ENCODE results near the gene RPTOR. TPM values are rescaled to one million over a fixed set of nuclear protein-coding genes. Genes with fewer than 3 reads are reported as not detected.

RPTOR gene
- total RNA-seq, 1 experiment from 2014 or later, result 25.1 TPM

- Histone ChIP-seq H4K91ac (ENCODE audit: insufficient read length, low read depth, low read length) (no peak overlapping the region), H2BK5ac (ENCODE audit: insufficient read length, low read length) (no peak overlapping the region), H2BK12ac (ENCODE audit: insufficient read length, low read depth, low read length) (no peak overlapping the region), H3K79me1 (ENCODE audit: insufficient read depth, low read depth, low read length, poor library complexity, severe bottlenecking) (peaks cover 3% of the 10 kb centered on the region), H2BK20ac (ENCODE audit: low read depth, low read length, poor library complexity, severe bottlenecking) (no peak overlapping the region), H4K5ac (ENCODE audit: insufficient read length, low read depth, low read length) (no peak overlapping the region), H3K79me2 (ENCODE audit: insufficient read depth, low read length) (peaks cover 5% of the 10 kb centered on the region; the same call in 1 of the 2 replicates), H3K9me3 (ENCODE audit: control insufficient read depth, low read depth, low read length) (no peaks in the 10 kb centered on the region), H3K4me2 (ENCODE audit: insufficient read depth, insufficient read length, low read length) (no peak overlapping the region), H3K27me3 (ENCODE audit: insufficient read depth, low read length) (no peaks in the 10 kb centered on the region), H2BK15ac (ENCODE audit: low read depth, low read length) (no peak overlapping the region), H2AK5ac (ENCODE audit: insufficient read length, low read length) (no peak overlapping the region), H3K23ac (ENCODE audit: insufficient read length, low read depth, low read length) (no peak overlapping the region), H2AFZ (ENCODE audit: low read length) (no peak overlapping the region), H3K4me1 (ENCODE audit: insufficient read depth, low read length) (no peaks in the 10 kb centered on the region), H3K14ac (ENCODE audit: insufficient read depth, low read length) (no peak overlapping the region), H2BK120ac (ENCODE audit: low read depth, low read length, poor library complexity, severe bottlenecking) (no peak overlapping the region), H4K20me1 (ENCODE audit: control insufficient read depth, insufficient read depth, insufficient read length) (no peaks in the 10 kb centered on the region), H4K8ac (replicated peaks; ENCODE audit: insufficient read length, low read depth, low read length) (no peak overlapping the region), H3K56ac (ENCODE audit: insufficient read length, low read depth, low read length) (no peak overlapping the region), H3K23me2 (ENCODE audit: insufficient read length, low read depth, low read length, poor library complexity, severe bottlenecking) (no peaks in the 10 kb centered on the region), H3K27ac (ENCODE audit: insufficient read length, low read depth, low read length) (no peak overlapping the region), H3T11ph (ENCODE audit: low read length) (no peak overlapping the region), H3K9ac (ENCODE audit: extremely low read depth, insufficient read length, low read length) (no peak overlapping the region), H3K4ac (ENCODE audit: low read depth, low read length) (no peak overlapping the region), H3K18ac (ENCODE audit: insufficient read length, low read depth, low read length) (no peak overlapping the region)
- H3K27ac Mint-ChIP-seq, result no peak overlapping the region; a peak in 1 of 7 replicates
- TF ChIP-seq CTCF (conservative IDR thresholded peaks at IDR 0.05), result no peak
- no peaks in the 10 kb centered on the region for H3K36me3 Mint-ChIP-seq (ENCODE audit: insufficient read depth in 1 of 3, low read depth in 3 of 3)
- no CpG with 5 or more reads among the region's 4 CpGs for WGBS (ENCODE audit: extremely low coverage, insufficient read length, low lambda C conversion rate)
- no peak overlapping the region for H3K4me3 Mint-ChIP-seq
- peaks cover 17 to 24% of the 10 kb centered on the region in 2 experiments for H3K4me1 Mint-ChIP-seq
- H3K27me3 Mint-ChIP-seq (ENCODE audit: low read depth), result no peaks in the 10 kb centered on the region
- no peak for DNase-seq
- no peaks in the 10 kb centered on the region for H3K9me3 Mint-ChIP-seq
Measured at GRCh38 chr17:80615376-80615775, 70.7 kb downstream of the RPTOR start.

All from H9 (cell line).